Stimulated activated CD4-positive, alpha-beta T cell treated with anti-CD3 and anti-CD28 coated beads, Interleukin-15, amount 100 ng/mL, for 48 hours (primary cell): ENCODE results near the gene KLF18.
"Not testable (repeated sequence)": the region's sequence is repeated elsewhere in the genome, so short reads cannot be mapped to it uniquely, and the experiment has no call there.

ENCODE experiments used
- DNase-seq, 2 donors: peaks; one replicate each; pipeline ENCODE4 v3.0.0-alpha.2; 2020; ENCODE audit warnings: low read depth in 2 of 2

Gene KLF18

GRCh38 chr1:44141531-44141930, at the start of gene KLF18:
Gene KLF18, minus strand, starts transcription at chr1:44141631. Its CDS starts 0 bp downstream, at chr1:44141631.
- no peak for DNase-seq

GRCh38 chr1:44174630-44175029, 33.2 kb upstream of the KLF18 start:
- no peak for DNase-seq

GRCh38 chr1:44170281-44170823, 28.9 kb upstream of the KLF18 start:
- no peak for DNase-seq

GRCh38 chr1:44168520-44169098, 27.2 kb upstream of the KLF18 start:
- DNase-seq: no peak

- no peak for DNase-seq
Observed at GRCh38 chr1:44161546-44161945, 20.1 kb upstream of the KLF18 start.

- no peak for DNase-seq
Observed at GRCh38 chr1:44158871-44159270, 17.4 kb upstream of the KLF18 start.

GRCh38 chr1:44157903-44158302, 16.5 kb upstream of the KLF18 start:
- DNase-seq: no peak

- DNase-seq: no peak
Observed at GRCh38 chr1:44154049-44154448, 12.6 kb upstream of the KLF18 start.

- DNase-seq: no peak
Observed at GRCh38 chr1:44152692-44153091, 11.3 kb upstream of the KLF18 start.

GRCh38 chr1:44151808-44152207, 10.4 kb upstream of the KLF18 start:
- DNase-seq: no peak

- no peak for DNase-seq
Observed at GRCh38 chr1:44151332-44151731, 9.9 kb upstream of the KLF18 start.

GRCh38 chr1:44147582-44147981, 6.2 kb upstream of the KLF18 start:
- no peak for DNase-seq

GRCh38 chr1:44146536-44147361, 5.3 kb upstream of the KLF18 start:
- DNase-seq: no peak

GRCh38 chr1:44144962-44145756, 3.7 kb upstream of the KLF18 start:
- DNase-seq: no peak

- DNase-seq: not testable (repeated sequence)
Observed at GRCh38 chr1:44139565-44139964, 1.9 kb downstream of the KLF18 start.

GRCh38 chr1:44138239-44138638, 3.2 kb downstream of the KLF18 start:
- DNase-seq: no peak

- DNase-seq: no peak
Observed at GRCh38 chr1:44135886-44136285, 5.5 kb downstream of the KLF18 start.

GRCh38 chr1:44134071-44134920, 7.1 kb downstream of the KLF18 start:
- no peak for DNase-seq

GRCh38 chr1:44131411-44131810, 10.0 kb downstream of the KLF18 start:
- DNase-seq: no peak

GRCh38 chr1:44129616-44130500, 11.6 kb downstream of the KLF18 start:
- DNase-seq: no peak
